DOHH2 (cell line): ENCODE data around the gene KDM1B.

Experiments used
- CTCF ChIP-seq: fragments of 200-600 bp; sonication (generic); IDR thresholded peaks from one replicate; pipeline ENCODE4 v1.5.1; 2014; ENCODE audit warnings: antibody characterized with exemption, mild to moderate bottlenecking, low read depth, low read length; ENCODE audit not compliant: poor library complexity, severe bottlenecking
- EZH2phosphoT487 ChIP-seq: fragments of 200-600 bp; sonication (generic); IDR thresholded peaks from 2 replicates; pipeline ENCODE4 v1.6.1; 2017; ENCODE audit warnings: borderline replicate concordance, mild to moderate bottlenecking, antibody characterized with exemption, low read length, moderate library complexity, mixed read lengths

GRCh38 chr6:18138906-18139305 lies 16.3 kb upstream of the KDM1B start:
- no peak for TF ChIP-seq CTCF
- TF ChIP-seq EZH2phosphoT487: no peak
